GM23248 (cell line): Measurements from ENCODE around the gene TOX2. TPM values are rescaled to one million over a fixed set of nuclear protein-coding genes. Genes with fewer than 3 reads are reported as not detected.

Experiments used
- DNase-seq: peaks from one replicate; pipeline ENCODE4 v3.0.0-alpha.2; 2015
- H2AFZ ChIP-seq: fragments of 200-600 bp; sonication (generic); 2 replicates; pipeline ENCODE4 v1.6.1; 2016; ENCODE audit warnings: antibody characterized with exemption
- H3F3A ChIP-seq: fragments of 200-600 bp; sonication (generic); 2 replicates; pipeline ENCODE4 v1.6.1; 2016; ENCODE audit warnings: mild to moderate bottlenecking, antibody characterized with exemption, mixed run types; ENCODE audit not compliant: insufficient read depth
- H3K27ac ChIP-seq: fragments of 200-600 bp; sonication (generic); 2 replicates; pipeline ENCODE4 v1.5.1; 2016; ENCODE audit warnings: mild to moderate bottlenecking
- H3K27me3 ChIP-seq: fragments of 200-600 bp; sonication (generic); replicated peaks from 2 replicates; pipeline ENCODE4 v1.6.1; 2016; ENCODE audit warnings: mild to moderate bottlenecking; ENCODE audit not compliant: insufficient read depth
- H3K36me3 ChIP-seq: fragments of 200-600 bp; sonication (generic); 2 replicates; pipeline ENCODE4 v1.6.1; 2016; ENCODE audit warnings: low read depth, mild to moderate bottlenecking
- H3K4me1 ChIP-seq: fragments of 200-600 bp; sonication (generic); 2 replicates; pipeline ENCODE4 v1.6.1; 2016; ENCODE audit warnings: mild to moderate bottlenecking; ENCODE audit not compliant: insufficient read depth
- H3K4me2 ChIP-seq: fragments of 200-600 bp; sonication (generic); one replicate; pipeline ENCODE4 v1.6.1; 2016; ENCODE audit warnings: mild to moderate bottlenecking; ENCODE audit not compliant: unreplicated experiment
- H3K4me3 ChIP-seq: fragments of 200-600 bp; sonication (generic); 2 replicates; pipeline ENCODE4 v1.5.1; 2016; ENCODE audit warnings: mild to moderate bottlenecking
- H3K79me2 ChIP-seq: fragments of 200-600 bp; sonication (generic); 2 replicates; pipeline ENCODE4 v1.6.1; 2016; ENCODE audit warnings: mild to moderate bottlenecking; ENCODE audit not compliant: insufficient read depth
- H3K9ac ChIP-seq: fragments of 200-600 bp; sonication (generic); 2 replicates; pipeline ENCODE4 v1.6.1; 2016; ENCODE audit warnings: mild to moderate bottlenecking
- H3K9me2 ChIP-seq: fragments of 200-600 bp; sonication (generic); 2 replicates; pipeline ENCODE4 v1.6.1; 2016; ENCODE audit warnings: mixed run types, mild to moderate bottlenecking, moderate library complexity; ENCODE audit not compliant: insufficient read depth
- H3K9me3 ChIP-seq: fragments of 200-600 bp; sonication (generic); one replicate; pipeline ENCODE4 v1.6.1; 2017; ENCODE audit warnings: low read depth
- H4K20me1 ChIP-seq: fragments of 200-600 bp; sonication (generic); 2 replicates; pipeline ENCODE4 v1.6.0; 2016; ENCODE audit not compliant: insufficient read depth
- EZH2 ChIP-seq: fragments of 200-600 bp; sonication (generic); IDR thresholded peaks from 2 replicates; pipeline ENCODE4 v1.6.1; 2018; ENCODE audit warnings: antibody characterized with exemption, mild to moderate bottlenecking; ENCODE audit not compliant: insufficient read depth, poor library complexity, severe bottlenecking
- EZH2phosphoT487 ChIP-seq: fragments of 200-600 bp; sonication (generic); IDR thresholded peaks from 2 replicates; pipeline ENCODE4 v1.6.1; 2018; ENCODE audit warnings: antibody characterized with exemption, moderate library complexity, mild to moderate bottlenecking, low read depth; ENCODE audit not compliant: insufficient read depth
- WGBS, 2 experiments: methylation state at CpG; one replicate each; pipeline ENCODE4 v1.1.6; 2015 to 2017; ENCODE audit warnings: low lambda C conversion rate in 2 of 2, low coverage in 1 of 2; ENCODE audit errors: missing lambda C conversion rate in 2 of 2; 5-methylcytosine and 5-hydroxymethylcytosine counted together
- in situ Hi-C: fragments of 300-500 bp; cut with MboI; formaldehyde crosslinking; loops from 2 replicates; pipeline ENCODE4 v1.15.0; 2020
- polyA plus RNA-seq: library from polyadenylated mRNA; unstranded; fragments of >200 nt; fragmentation: Nextera tagmentation; extraction: Ambion mirVana; gene quantifications from 2 replicates; pipeline ENCODE4 v1.2.1, GENCODE V29; 2016
- total RNA-seq: library from RNA; depleted of rRNA; stranded (reverse); fragments of >200 nt; shearing (Covaris generic); gene quantifications from 2 replicates; pipeline ENCODE4 v1.2.3, GENCODE V29; 2014

TOX2 gene
- total and polyA plus RNA-seq, 2 experiments from 2014 or later, result 0.97 to 15.9 TPM

DNA sequence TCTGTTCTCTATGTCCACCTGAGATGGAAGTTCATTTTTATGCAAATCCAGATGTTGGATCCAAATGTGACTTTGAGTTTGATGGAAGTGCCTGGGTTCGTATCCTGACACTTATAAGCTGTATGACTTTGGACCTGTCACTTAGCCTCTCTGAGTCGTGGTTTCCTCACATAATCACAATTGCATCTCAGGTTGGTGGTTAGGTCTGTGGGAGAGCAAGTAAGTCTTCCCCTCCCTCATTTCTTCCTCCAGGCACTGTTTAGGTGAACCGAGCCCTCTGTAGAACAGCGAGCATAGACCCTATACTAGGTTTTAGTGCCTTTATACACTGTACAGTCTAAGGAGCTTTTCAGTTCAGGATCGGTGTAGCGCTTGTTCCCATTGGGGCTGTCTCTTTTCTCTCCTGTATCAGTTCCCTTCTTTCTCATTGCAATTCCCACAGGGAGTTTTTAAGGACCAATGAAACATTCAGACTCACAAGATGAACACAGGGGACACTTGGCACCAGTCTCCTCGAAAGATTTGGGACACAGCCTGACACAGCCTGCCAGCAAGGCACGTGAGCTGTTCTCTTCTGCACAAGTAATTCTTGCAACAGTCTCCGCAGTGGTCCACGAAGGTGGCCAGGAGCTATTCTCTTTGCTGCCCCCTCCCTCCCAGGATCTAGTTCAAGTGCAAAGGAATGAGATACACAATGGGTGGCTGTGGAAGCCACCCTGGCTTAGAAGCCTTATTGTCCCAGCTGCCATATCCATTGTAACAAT, 11.8 kb downstream of the TOX2 start:
- peak overlapping the region; percentile 46 for H3K4me2 ChIP-seq
- no peaks in the 10 kb centered on the region for H3K9me2 ChIP-seq
- peaks cover 29% of the 10 kb centered on the region for H3K79me2 ChIP-seq
- no peaks in the 10 kb centered on the region for H3K36me3 ChIP-seq
- H3F3A ChIP-seq, result no peaks in the 10 kb centered on the region; the same call in 1 of the 2 replicates
- in situ Hi-C loops, result no loop called here
- DNase-seq, result no peak
- H3K4me1 ChIP-seq, result peaks cover 14% of the 10 kb centered on the region
- 88 to 90% methylated on average over 10 of the region's 10 CpGs for WGBS, 2 experiments
- no peaks in the 10 kb centered on the region for H3K9me3 ChIP-seq
- TF ChIP-seq EZH2 (no peak), EZH2phosphoT487 (no peak)
- no peak overlapping the region for H3K27ac ChIP-seq
- H4K20me1 ChIP-seq, result no peaks in the 10 kb centered on the region
- H2AFZ ChIP-seq, result no peak overlapping the region
- H3K27me3 ChIP-seq, result no peaks in the 10 kb centered on the region
- H3K9ac ChIP-seq, result no peak overlapping the region
- no peak overlapping the region for H3K4me3 ChIP-seq

DNA sequence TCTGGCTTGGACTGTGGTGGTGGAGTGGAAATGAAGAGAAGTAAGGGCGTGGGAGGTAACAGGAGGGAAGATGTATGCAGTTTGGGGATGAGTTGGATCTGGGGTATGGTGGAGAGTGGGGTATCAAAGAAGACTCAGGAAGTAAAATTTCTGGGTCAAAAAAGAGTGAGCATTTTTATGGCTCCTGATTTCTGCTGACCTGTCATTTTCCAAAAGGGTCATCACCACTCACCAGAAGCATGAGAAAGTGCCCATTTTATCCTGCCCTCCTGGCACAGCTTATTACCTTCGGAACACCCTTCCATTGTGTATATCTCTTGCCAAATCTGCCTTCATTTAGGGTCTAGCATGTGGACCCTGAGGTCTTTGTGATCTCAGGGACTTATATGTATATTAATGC, 17.3 kb downstream of the TOX2 start:
- Histone ChIP-seq H3K36me3 (no peaks in the 10 kb centered on the region), H2AFZ (no peak overlapping the region), H3K4me3 (no peak overlapping the region), H3K9me3 (no peaks in the 10 kb centered on the region), H3K9me2 (no peaks in the 10 kb centered on the region), H3K4me2 (no peak overlapping the region), H3K27me3 (no peaks in the 10 kb centered on the region), H3K79me2 (peaks cover 15% of the 10 kb centered on the region), H4K20me1 (no peaks in the 10 kb centered on the region), H3K27ac (no peak overlapping the region), H3K9ac (no peak overlapping the region), H3F3A (no peaks in the 10 kb centered on the region), H3K4me1 (no peaks in the 10 kb centered on the region)
- in situ Hi-C loops, result no loop called here
- TF ChIP-seq EZH2phosphoT487 (no peak), EZH2 (no peak)
- no peak for DNase-seq
- 83 to 98% methylated on average over 2 of the region's 2 CpGs for WGBS, 2 experiments

DNA sequence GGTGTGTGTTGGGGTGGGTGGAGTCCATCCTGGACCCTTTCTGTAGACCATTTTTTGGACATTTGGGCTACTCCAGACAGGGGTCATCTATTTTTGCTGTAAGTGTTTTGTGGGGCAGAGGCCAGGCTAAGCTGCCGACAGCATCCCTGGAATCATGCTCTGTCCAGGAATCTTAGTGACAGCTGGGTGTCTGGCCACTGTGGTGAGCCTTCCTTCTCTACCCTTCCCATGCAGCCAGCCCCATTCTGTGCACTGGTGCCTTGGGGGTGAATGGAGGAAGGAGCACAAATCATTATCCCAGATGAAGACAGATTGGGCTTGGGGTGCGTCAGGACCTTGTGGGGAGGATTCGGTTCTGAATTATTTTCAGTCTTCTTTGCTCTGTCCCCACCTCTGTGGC, 20.2 kb downstream of the TOX2 start:
- no peak for DNase-seq
- H2AFZ ChIP-seq, result no peak overlapping the region
- no peak overlapping the region for H3K27ac ChIP-seq
- H3K79me2 ChIP-seq, result peaks cover 15% of the 10 kb centered on the region
- H3K4me1 ChIP-seq, result peaks cover 21% of the 10 kb centered on the region
- H3F3A ChIP-seq, result peaks cover 8% of the 10 kb centered on the region
- H3K9me3 ChIP-seq, result no peaks in the 10 kb centered on the region
- H3K4me2 ChIP-seq, result no peak overlapping the region
- H4K20me1 ChIP-seq, result no peaks in the 10 kb centered on the region
- no peak for TF ChIP-seq EZH2
- TF ChIP-seq EZH2phosphoT487, result no peak
- no peaks in the 10 kb centered on the region for H3K27me3 ChIP-seq
- in situ Hi-C loops, result no loop called here
- 87 to 90% methylated on average over 3 of the region's 3 CpGs for WGBS, 2 experiments
- H3K4me3 ChIP-seq, result no peak overlapping the region
- H3K9ac ChIP-seq, result no peak overlapping the region
- H3K9me2 ChIP-seq, result no peaks in the 10 kb centered on the region
- no peaks in the 10 kb centered on the region for H3K36me3 ChIP-seq

DNA sequence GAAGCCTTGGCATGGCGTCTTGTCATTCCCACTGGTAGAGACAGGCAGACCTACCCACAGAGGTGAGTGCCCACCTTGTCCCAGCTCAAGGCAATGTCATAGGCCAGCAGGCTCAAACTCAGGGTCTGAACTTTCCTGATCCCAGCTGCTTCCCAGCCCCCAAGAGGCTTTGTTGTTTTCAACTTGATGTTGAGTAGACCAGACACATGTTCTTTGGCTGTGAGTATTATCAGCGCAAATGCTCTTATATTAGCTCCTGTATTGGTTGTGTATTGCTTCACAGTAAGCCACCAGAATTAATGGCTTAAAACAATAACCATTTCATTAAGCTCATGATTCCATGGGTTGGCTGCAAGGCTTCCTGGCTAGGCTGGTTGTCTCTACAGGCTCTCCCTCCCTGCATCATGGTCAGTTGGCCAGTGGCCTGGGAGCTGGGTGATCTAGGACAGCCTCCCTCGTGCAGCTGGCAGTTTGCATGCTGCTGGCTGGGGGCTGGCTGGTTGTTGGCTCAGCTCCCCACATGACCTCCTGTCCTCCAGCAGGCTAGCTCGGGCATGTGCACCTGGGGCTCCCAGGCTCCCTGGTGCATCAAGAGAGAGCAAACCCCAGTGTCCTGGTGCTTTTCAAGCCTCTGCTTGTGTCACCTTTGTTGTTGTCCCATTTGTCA, 21.6 kb downstream of the TOX2 start:
- TF ChIP-seq EZH2phosphoT487 (no peak), EZH2 (no peak)
- Histone ChIP-seq H3K4me3 (no peak overlapping the region), H3K27ac (no peak overlapping the region), H3K4me2 (no peak overlapping the region), H3K9me3 (no peaks in the 10 kb centered on the region), H2AFZ (no peak overlapping the region), H3K27me3 (no peaks in the 10 kb centered on the region), H3K9ac (no peak overlapping the region), H4K20me1 (no peaks in the 10 kb centered on the region), H3K9me2 (no peaks in the 10 kb centered on the region), H3K36me3 (no peaks in the 10 kb centered on the region), H3F3A (peaks cover 12% of the 10 kb centered on the region), H3K4me1 (peaks cover 31% of the 10 kb centered on the region), H3K79me2 (peaks cover 15% of the 10 kb centered on the region)
- in situ Hi-C loops, result no loop called here
- DNase-seq, result no peak
- 90 to 92% methylated on average over 4 of the region's 4 CpGs for WGBS, 2 experiments
